Stimulated activated CD8-positive, alpha-beta memory T cell treated with anti-CD3 and anti-CD28 coated beads, Interleukin-12 subunit alpha, Interleukin-12 subunit beta, amount 100 ng/mL, for 4 hours (primary cell): ENCODE measurements around the gene PUM1.

Source experiments
- DNase-seq: peaks from one replicate; pipeline ENCODE4 v3.0.0-alpha.2; 2020; ENCODE audit warnings: low read depth

PUM1 gene

DNA sequence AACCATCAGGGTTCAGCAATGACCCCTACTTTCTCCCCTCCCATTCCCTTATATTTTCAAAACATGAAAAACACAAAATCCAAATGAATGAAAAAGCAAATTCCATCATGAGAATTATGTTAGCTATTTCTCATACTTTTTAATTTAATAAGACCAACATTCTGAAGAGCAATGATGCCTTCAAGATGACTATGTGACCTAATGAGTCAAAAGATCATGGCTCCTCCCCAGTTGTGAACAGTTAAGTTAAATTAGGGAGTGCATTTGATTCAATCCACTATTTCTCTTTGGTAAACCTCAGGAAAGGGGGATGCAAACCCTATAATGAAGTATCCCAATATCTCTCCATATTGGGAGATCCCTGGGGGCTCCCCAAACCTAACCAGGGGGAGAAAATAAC lies 36.5 kb downstream of the PUM1 start:
- no peak for DNase-seq

DNA sequence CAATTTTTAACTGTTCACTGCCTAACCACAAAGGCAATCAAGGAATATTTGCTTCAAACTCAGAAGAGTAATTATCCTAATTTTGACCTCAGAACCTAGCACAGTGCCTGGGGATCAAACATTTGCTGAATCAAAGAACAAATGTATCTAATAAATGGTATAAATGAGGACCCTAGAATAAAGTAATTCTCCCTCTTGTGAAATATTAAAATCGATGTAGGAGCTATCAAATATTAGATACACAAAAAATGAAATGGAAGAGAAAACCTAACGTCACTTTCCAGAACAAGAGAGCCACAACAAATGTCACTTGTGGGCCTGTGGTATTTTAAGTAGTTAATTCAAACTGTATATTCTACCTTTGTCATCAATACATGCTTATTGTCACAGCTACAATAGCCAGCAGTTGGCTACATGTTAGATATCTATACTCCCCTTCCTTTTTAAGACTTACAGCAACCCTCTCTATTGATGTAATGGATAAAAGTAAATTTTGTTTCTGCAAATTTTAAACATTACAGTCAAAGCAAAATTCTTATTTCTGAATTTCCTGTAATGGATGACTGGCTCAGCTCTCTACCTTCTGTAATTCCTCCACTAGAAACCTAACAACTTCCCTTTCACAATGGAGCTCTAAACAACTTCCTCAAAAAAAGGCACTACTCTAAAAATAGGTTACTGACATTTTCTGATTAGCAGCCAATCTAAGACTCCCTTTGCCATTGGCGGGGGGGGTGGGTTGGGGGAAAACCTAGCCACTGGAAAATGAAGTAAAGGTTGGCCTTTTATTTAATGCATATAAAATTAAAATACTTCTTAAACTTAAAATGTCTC lies 37.6 kb downstream of the PUM1 start:
- DNase-seq: no peak

DNA sequence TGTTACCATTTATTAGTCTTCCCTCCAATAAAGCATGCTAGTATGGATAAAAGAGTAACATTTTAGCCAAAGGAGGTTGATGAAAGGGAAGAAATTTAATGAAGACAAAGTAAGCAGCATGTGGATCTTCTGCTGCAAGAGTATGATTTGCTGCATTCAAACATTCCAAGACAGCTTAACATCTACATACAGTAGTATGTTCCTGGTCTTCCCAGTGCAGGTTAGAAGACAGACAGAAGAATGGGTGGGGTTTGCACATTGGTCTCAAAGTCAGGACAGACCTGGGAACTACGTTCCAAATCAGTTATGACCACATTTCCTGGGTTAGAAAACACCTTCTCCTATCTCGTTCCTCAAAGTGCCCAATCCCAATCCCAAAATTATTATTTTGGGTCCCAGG lies 43.3 kb downstream of the PUM1 start:
- no peak for DNase-seq

DNA sequence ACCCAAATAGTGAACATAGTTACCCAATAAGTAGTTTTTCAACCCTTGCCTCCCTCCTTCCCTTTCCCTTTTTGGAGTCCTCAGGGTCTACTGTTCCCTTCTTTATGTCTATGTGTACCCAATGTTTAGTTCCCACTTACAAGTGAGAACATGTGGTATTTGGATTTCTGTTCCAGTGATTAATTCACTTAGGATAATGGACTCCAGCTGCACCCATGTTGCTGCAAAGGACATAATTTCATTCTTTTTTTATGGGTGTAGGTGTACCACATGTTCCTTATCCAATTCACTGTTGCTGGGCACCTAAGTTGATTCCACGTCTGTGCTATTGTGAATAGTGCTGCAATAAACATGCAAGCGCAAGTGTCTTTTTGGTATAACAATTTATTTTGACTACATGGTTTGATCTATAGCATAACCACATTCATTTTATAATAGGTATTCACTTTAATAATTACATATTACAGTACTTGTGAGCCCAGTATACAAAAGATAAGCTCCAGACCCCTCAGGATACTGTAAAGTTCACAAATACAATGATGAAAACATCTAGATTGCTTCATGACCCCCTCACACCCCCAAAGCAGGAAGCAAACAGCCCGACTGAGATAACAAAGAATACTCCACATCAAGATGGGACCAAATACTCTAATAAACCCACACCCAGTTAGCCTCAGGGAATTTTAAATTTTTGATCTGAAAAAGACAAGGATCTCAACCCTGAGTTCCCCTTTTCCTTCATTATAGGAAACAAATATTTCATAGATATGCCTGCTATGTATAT lies 45.3 kb downstream of the PUM1 start:
- DNase-seq: no peak

GRCh38 chr1:31019401-31019800 lies 46.1 kb downstream of the PUM1 start:
- DNase-seq: no peak

DNA sequence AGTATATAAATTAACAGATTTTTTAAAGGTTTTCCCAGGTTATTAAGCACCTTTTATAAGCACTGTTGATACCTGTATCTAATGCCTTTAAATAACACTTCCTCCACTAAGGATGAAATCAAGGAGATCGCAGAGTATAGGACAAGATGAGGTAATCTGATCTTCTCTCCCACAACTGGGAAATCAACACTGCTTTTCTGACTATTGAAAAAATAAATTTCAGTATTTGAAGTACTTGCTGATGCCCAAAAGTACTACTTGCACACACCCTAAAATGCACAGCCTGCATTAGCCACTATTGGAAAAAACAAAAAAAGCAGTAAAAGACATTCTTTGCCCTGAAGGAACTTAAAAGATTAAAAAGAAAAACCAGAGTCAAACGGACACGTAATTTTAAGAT lies 48.6 kb downstream of the PUM1 start:
- no peak for DNase-seq

DNA sequence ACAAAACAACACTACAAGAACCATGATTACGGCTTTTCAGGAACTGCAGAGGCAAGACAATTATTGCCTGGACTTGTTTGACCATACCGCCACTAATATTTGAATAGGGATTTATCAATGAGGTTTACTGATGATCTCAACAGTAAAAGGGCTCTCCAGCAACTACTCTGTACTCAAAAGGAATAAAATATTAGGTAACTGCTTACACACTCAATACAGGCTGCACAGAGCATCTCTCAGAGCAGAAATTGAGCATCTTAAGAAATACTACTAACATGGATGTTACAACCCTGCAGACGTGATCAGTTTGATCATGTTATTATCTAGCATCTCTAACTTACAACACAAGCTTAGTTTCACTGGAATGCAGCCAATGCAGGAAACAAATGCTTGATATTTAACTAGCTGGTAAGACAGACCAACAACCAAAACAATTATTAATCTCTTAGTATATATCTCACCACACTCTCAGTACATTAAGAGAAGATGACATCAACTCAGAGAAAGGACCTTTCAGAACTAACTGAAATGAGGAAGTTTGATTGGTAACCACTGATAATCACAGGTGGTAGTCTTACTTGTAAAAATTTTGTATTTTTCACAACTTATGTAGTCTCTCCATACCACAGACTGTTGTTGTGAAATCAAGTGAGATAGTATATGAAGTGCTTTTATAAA lies 52.2 kb downstream of the PUM1 start:
- no peak for DNase-seq

GRCh38 chr1:31012210-31012924 lies 53.1 kb downstream of the PUM1 start:
- no peak for DNase-seq

DNA sequence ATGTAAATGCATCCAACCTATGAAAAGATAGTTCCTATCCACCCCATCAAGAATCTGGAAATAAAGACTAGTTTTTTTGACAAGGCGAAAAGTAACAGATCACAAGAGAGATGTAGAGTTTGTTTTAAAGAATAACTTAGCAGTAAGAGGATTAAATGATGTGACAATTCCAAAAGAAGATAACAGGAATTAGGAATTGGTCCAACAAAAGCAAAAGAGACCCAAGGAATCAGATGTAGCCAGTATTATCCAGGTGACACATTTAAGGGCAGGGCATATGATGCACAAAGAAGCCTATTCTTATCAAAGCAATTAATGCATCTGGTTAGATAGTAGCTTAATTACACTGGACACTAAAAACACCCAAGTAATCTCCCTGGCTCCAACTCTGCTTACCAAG lies 53.8 kb downstream of the PUM1 start:
- no peak for DNase-seq

DNA sequence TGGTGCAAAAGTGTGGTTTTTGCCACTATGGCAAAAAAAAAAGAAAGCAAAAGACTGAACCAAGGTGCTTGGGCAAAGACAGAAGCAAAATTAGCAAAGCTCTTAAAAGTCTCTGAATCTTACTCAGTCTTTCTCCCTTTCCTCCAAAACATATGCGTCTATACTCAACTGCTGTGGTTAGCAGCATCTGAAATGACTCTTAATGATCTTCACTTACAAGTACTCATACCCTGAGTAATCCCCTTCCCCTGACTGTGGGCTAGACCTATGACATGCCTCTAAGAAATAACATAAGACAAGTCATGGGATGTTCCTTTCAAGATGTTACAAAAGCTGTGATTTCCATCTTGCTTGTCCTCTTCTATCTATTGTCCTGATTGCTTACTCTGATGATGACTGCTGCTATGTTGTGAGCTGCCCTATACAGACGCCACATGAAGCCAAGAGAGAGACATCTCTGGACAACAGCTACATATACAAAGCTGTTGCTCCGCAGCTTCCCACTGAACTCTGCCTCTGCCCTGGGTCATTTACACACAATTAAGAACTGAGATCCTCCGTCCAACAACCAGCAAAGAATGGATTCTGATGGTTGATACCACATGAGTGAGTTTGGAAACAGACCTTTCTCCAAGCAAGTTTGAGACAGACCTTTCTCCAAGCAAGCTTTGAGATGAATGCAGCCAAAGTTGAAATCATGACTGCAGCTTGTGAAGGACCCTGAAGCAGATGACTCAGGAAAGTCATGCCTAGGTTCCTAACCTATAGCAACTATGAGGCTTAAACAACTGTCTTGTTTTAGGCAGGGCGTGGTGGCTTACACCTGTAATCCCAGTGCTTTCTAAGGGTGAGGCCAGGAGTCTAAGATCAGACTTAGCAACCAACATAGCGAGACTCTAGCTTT lies 55.2 kb downstream of the PUM1 start:
- no peak for DNase-seq

GRCh38 chr1:31007462-31007991 lies 58.0 kb downstream of the PUM1 start:
- DNase-seq: no peak

DNA sequence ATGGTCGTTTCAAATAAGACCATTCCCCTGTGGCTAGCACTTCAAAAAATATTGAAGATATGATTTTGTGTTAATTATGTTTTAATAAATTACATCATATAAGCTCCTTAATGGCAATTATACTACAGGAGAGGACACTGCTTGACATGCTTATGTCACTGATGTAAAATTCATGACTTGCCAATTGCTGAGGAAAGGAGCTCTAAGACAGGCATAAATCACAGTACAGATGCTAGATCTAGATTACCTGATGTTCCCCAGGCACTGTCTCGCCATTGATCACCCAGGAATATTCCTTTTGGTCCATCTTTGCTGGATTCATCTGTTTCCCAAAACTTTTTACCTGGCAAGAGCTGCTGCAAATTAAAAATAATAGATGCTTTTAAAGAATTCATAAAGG lies 58.8 kb downstream of the PUM1 start:
- DNase-seq: no peak

- no peak for DNase-seq
Measured at GRCh38 chr1:31005617-31006166, 59.8 kb downstream of the PUM1 start.

- no peak for DNase-seq
Measured at GRCh38 chr1:31005198-31005597, 60.3 kb downstream of the PUM1 start.

- no peak for DNase-seq
Measured at GRCh38 chr1:31004231-31004621, 61.3 kb downstream of the PUM1 start.

DNA sequence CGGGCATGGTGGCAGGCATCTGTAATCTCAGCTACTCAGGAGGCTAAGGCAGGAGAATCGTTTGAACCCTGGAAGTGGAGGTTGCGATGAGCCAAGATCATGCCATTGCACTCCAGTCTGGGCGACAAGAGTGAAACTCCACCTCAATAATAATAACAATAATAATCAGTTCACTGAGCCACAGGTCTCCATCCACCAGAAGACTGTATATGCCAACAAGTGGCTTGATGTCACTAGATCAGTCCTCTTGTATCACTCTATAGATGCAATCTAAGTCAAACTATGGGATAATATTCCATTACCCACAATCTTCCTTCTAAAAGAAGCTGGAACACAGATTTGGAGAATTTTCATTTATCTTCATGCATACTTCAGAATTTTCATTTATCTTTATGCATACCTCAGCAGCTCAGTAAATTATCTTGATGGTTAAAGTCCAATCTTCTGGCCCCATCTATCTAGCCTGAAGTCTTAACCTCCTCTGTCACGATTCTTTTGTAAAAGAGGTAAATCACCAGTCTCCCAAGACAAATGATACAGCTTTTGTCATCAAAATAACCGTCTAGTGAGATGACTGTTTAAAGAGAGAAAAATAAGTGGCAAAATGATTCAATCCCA lies 61.8 kb downstream of the PUM1 start:
- no peak for DNase-seq

DNA sequence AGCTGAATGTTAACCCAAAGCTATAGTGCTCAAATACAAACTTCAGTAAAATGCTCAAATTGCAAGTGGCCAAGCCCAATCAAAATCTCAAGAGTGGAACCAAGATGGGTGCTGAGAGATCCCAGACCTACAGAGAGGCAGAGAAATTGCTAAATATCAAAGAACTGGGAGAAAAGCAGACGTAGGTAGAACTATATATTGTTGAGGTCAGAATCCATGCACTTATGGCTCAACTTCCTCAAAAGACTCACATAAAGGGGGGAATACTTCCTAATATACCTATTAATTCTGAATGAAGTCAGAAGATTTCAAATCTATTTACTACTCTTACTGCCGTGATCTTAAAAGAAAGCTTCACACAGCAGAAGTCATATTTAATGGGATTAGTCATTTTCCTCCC lies 65.2 kb downstream of the PUM1 start:
- no peak for DNase-seq

GRCh38 chr1:30998887-30999286 lies 66.6 kb downstream of the PUM1 start:
- DNase-seq: no peak

- no peak for DNase-seq
Measured at GRCh38 chr1:30998171-30998570, 67.3 kb downstream of the PUM1 start.

GRCh38 chr1:30997463-30998057 lies 68.0 kb downstream of the PUM1 start:
- DNase-seq: no peak
